OCI-LY3 (cell line): ENCODE results near the gene HELT.

ENCODE experiments used
- CTCF ChIP-seq: fragments of 200-600, 300-600 bp; sonication (generic); IDR thresholded peaks from 2 replicates; pipeline ENCODE4 v1.5.1; 2014; ENCODE audit warnings: antibody characterized with exemption, low read length, low read depth
- EZH2phosphoT487 ChIP-seq: fragments of 200-600 bp; shearing (Covaris generic); IDR thresholded peaks from 2 replicates; pipeline ENCODE4 v1.6.1; 2018; ENCODE audit warnings: antibody characterized with exemption, mixed run types, low read depth

GRCh38 chr4:185033072-185033471, 14.8 kb downstream of the HELT start:
- TF ChIP-seq CTCF (no peak), EZH2phosphoT487 (no peak)
